Activated naive CD4-positive, alpha-beta T cell treated with anti-CD3 and anti-CD28 coated beads, Interleukin-2, amount 50 U/mL, for 16 hours (primary cell): ENCODE results near the gene DCST2.

Experiments
- DNase-seq: peaks from one replicate; pipeline ENCODE4 v3.0.0-alpha.2; 2020

DCST2 gene

GRCh38 chr1:154973344-154974101, 60.1 kb downstream of the DCST2 start:
- peak; percentile 91 for DNase-seq

DNA sequence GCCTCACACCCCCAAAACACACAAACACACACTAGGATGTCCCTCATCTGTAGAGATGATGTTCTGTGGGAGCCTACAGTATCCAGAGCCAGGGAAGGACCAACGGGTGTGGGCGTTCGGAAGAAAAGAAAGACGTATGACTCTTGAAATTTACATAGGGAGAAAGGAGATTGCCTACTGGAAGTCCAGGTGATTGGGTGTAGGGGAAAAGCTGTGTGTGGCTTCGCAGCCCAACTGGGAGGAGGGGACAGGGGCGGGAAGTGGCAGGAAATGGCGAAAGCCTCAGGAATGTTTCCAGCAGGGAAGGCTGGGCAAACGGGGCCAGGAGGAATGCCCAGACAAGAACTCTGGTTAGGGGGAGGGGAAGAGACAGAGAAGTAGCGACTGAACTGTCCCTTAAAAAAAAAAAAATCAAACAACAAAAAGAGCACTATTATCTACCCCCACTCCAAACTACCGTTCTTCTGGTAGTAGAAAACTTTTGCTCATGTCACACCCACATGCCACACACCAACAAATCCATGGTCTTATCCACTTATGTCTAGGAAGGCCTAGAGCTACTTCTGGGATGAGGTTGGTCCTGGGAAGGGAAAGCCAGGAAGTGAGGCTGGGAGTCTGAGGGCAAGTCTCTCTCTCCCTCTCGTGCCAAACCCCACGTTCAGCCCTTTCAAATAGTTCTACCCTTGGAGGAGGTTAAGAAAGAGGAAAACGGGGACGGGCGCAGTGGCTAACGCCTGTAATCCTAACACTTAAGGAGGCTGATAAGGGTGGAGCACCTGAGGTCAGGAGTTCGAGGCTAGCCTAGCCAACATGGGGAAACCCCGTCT, 60.9 kb downstream of the DCST2 start:
- no peak for DNase-seq

DNA sequence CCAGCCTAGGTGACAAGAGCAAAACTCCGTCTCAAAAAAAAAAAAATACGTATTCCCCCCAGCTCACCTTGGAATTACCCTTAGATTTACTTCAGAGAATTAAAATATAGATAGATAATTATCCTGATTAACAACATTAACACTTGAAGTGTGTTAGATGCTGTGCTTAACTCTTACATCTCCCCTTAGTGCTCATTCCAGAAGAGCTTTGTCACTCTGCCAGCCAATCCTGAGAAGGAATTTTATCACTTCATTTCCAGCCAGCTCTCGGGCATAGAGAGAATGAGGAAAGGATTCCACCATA, 61.4 kb downstream of the DCST2 start:
- no peak for DNase-seq

DNA sequence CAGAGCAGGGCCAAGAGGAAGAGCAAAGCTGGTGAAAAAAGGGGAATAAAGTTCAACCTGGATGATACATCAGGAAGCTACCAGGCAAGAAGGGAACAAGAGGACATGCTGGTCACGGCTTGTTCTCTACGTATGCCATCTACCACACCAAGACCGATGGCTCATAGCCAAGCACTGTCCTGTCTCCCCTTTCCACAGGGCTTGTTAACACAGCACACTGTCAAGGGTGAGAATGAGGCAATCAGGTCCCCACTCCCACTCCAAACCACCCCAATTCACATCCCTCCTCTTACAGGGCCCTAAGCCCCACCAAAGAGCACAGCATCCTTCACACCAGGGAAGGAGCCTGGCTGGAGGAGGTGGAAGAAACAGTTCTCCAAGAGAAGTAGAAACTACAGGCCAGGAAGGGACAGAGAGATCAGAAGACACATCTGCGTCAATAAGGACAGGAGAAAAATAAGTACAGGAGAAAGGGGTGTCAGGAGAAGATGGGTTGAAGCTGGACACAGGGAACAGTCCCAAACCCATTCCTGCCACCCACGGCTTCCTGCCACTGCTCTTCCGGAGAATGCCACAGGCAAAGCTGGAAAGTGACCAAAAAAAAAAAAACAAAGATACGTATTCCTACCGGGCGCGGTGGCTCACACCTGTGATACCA, 62.1 kb downstream of the DCST2 start:
- DNase-seq, result no peak

DNA sequence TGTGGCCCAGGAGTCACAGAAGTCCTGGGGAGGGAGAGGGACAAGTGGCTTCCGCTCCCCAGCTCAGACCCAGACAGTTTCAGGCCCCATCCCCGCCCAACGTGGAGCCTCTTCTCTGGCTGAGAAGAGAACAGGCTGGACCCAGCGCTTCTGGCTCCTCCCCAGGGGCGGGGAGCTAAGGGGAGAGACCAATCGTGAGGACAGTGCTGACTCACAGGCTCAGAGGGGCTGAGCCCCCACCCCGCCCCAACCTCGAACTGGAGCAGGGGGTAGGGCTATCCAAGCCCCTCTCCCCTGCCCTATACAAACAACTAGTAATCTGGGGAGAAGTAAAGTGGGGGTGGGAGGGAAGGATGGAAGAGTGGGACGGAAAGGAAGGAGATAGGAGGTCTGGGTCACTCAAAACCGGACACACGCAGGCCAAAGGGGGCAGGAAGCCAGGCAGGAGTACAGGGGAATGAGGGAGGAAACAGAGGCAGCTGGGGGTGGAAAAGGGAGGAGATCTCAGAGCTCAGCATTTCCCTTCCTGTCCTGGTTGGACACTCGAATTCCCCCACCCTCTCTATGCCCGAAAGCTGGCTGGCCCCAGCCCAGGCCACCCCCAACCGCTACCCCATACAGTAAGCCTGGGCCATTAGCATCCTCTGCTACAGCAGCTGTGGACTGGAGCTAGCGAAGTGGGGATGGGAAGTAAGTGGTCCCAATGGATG, 62.8 kb downstream of the DCST2 start, which contains the start of gene SHC1:
SHC1 (minus strand) TSS at position 117 of the 710 bp plus-strand sequence. CDS start 221 bp downstream, outside the sequence.
- DNase-seq, result peak; percentile 53

GRCh38 chr1:154969860-154970452, 63.6 kb downstream of the DCST2 start:
- no peak for DNase-seq

GRCh38 chr1:154969246-154969645, 64.3 kb downstream of the DCST2 start:
- no peak for DNase-seq

DNA sequence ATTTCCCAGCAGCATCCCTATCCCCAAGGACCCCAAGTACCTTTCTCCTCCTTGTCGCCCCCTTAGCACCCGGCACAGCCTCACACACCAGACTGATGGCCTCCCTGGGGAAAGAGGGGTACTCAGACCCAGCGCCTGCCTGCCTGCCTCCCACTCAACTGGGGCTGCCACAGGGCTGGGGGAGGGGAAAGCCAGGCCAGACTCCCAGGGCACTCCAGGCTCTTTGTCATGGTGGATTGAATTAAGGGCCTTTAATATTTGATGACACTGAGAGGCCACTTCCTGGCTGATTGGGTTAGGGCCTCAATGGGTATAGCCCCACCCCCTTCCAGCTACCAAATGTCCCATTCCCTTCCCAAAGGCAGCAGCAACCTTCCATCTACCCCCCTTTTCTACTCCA, 64.8 kb downstream of the DCST2 start:
- no peak for DNase-seq
